Ishikawa (cell line): ENCODE results near the gene SLC22A3.

Experiments used
- CEBPB ChIP-seq: IDR thresholded peaks from 2 replicates; pipeline ENCODE4 v1.6.1; 2012
- CREB1 ChIP-seq: IDR thresholded peaks from 2 replicates; pipeline ENCODE4 v1.6.1; 2012; ENCODE audit warnings: low read depth
- EGR1 ChIP-seq: IDR thresholded peaks from 2 replicates; pipeline ENCODE4 v1.6.1; 2012
- EP300 ChIP-seq: IDR thresholded peaks from 2 replicates; pipeline ENCODE4 v1.6.1; 2012; ENCODE audit warnings: borderline replicate concordance
- FOXM1 ChIP-seq: IDR thresholded peaks from 2 replicates; pipeline ENCODE4 v1.6.1; 2012; ENCODE audit warnings: low read depth, borderline replicate concordance
- MAX ChIP-seq: IDR thresholded peaks from 2 replicates; pipeline ENCODE4 v1.6.1; 2012
- NFIC ChIP-seq: IDR thresholded peaks from 2 replicates; pipeline ENCODE4 v1.6.1; 2012
- RAD21 ChIP-seq: IDR thresholded peaks from 2 replicates; pipeline ENCODE4 v1.6.1; 2012; ENCODE audit warnings: low read depth
- REST ChIP-seq: IDR thresholded peaks from 2 replicates; pipeline ENCODE4 v1.6.1; 2012; ENCODE audit warnings: low read depth, mild to moderate bottlenecking
- TAF1 ChIP-seq: IDR thresholded peaks from 2 replicates; pipeline ENCODE4 v1.6.1; 2012; ENCODE audit warnings: low read depth, mild to moderate bottlenecking
- TCF12 ChIP-seq: IDR thresholded peaks from 2 replicates; pipeline ENCODE4 v1.6.1; 2012; ENCODE audit warnings: low read depth
- TEAD4 ChIP-seq: IDR thresholded peaks from 2 replicates; pipeline ENCODE4 v1.6.1; 2012
- YY1 ChIP-seq: IDR thresholded peaks from 2 replicates; pipeline ENCODE4 v1.6.1; 2012; ENCODE audit warnings: low read depth
- ZBTB7A ChIP-seq: IDR thresholded peaks from 2 replicates; pipeline ENCODE4 v1.6.1; 2012; ENCODE audit warnings: low read depth
- TF ChIP-seq, protein P1 (sequence below): IDR thresholded peaks from 2 replicates; pipeline ENCODE4 v1.6.1; 2012

SLC22A3 gene

GRCh38 chr6:160437775-160438174, 89.6 kb downstream of the SLC22A3 start:
- TF ChIP-seq TAF1 (no peak), ZBTB7A (no peak), TEAD4 (no peak), EGR1 (no peak), CREB1 (no peak), REST (no peak), EP300 (no peak), FOXM1 (no peak), YY1 (no peak), TCF12 (no peak), NFIC (no peak), RAD21 (no peak), CEBPB (no peak), MAX (no peak)
- TF ChIP-seq, protein P1, sequence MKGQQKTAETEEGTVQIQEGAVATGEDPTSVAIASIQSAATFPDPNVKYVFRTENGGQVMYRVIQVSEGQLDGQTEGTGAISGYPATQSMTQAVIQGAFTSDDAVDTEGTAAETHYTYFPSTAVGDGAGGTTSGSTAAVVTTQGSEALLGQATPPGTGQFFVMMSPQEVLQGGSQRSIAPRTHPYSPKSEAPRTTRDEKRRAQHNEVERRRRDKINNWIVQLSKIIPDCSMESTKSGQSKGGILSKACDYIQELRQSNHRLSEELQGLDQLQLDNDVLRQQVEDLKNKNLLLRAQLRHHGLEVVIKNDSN: no peak

- no peak for TF ChIP-seq FOXM1
- no peak for TF ChIP-seq RAD21
- no peak for TF ChIP-seq TAF1
- no peak for TF ChIP-seq CREB1
- TF ChIP-seq MAX: no peak
Measured at GRCh38 chr6:160438481-160438880, 90.3 kb downstream of the SLC22A3 start.

DNA sequence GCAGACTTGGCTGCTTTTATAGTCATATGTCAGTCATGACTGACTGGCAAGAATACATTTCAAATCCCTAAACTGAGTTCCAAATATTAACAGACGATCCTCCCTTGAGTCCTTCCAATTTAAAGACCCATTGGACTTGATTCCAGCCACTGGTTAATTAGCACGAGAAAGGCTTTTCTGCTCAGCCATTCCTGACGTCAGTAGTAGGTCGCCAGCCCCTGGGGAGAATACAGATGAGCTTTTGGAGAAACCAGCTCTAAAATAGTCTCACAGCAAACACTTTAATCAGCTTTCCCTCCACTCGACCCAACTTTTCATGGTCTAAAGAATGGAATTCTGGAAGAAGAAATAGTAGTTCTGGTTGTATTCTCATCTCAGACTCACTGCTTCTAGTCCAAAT, 91.6 kb downstream of the SLC22A3 start:
- TF ChIP-seq FOXM1: no peak
- no peak for TF ChIP-seq MAX
- TF ChIP-seq, protein P1: no peak
- no peak for TF ChIP-seq NFIC
- TF ChIP-seq ZBTB7A: no peak
- no peak for TF ChIP-seq TEAD4
- no peak for TF ChIP-seq EGR1
- no peak for TF ChIP-seq TAF1

GRCh38 chr6:160442151-160442550, 94.0 kb downstream of the SLC22A3 start:
- TF ChIP-seq CEBPB (no peak), REST (no peak), FOXM1 (no peak), TAF1 (no peak), NFIC (no peak), RAD21 (no peak), ZBTB7A (no peak), YY1 (no peak)

DNA sequence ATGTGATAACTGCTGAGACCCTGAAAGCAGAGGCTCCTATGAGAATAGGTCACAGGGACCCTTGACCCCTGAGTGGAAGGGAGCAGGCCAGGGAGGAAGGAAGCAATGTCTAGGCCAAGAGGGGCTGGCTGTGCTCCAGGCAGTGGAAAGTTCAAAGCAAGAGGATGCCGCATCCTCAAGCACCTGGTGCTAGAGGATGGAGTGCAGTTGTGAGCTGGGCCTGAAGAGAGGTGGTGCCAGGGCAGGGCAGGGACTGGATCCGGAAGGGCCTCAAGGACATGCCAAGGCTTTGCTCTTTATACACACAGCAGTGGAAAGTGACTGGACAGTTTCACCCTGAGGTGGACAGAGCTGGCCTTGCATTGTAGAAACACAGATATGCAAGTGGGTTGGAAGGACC, 97.0 kb downstream of the SLC22A3 start:
- TF ChIP-seq YY1 (no peak), EGR1 (no peak), EP300 (no peak), NFIC (no peak), RAD21 (no peak), TAF1 (no peak), CEBPB (no peak), MAX (no peak), REST (no peak), TCF12 (no peak), CREB1 (no peak), TEAD4 (no peak), ZBTB7A (no peak), FOXM1 (no peak)
- TF ChIP-seq, protein P1: no peak
